GM12873 (cell line): ENCODE results near the gene SNX12.

Source experiments
- CTCF ChIP-seq: IDR thresholded peaks from 2 replicates; pipeline ENCODE4 v1.5.1; 2012; ENCODE audit warnings: low read depth, mild to moderate bottlenecking, moderate library complexity, low read length, control low read depth; ENCODE audit not compliant: insufficient read depth; ENCODE audit errors: missing control alignments

Gene SNX12

GRCh38 chrX:71107245-71107644 is 39.1 kb upstream of the SNX12 start:
- no peak for TF ChIP-seq CTCF

GRCh38 chrX:71106427-71106826 is 38.3 kb upstream of the SNX12 start, which contains the start of gene CXorf65:
TSS of gene CXorf65 (minus strand) at chrX:71106740. CDS start at chrX:71106556, 184 bp downstream.
- TF ChIP-seq CTCF, result no peak

DNA sequence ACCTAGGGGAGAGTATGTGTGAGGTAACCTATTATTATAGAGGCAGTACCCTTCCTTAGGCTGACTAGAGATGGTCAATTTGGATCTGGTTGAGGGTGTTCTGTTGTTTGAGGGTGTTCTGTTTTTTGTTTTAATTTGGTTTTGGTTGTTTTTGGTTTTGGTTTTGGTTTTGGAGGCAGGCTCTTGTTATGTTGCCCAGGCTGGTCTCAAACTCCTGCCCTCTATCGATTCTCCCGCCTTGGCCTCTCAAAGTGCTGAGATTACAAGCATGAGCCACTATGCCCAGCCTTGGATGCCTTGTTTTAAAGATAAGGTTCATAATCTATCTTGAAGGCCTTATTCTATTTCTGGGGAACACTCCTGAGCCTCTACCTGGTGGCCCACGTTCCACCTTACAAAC is 37.5 kb upstream of the SNX12 start:
- TF ChIP-seq CTCF, result no peak

GRCh38 chrX:71103110-71103983 is 35.2 kb upstream of the SNX12 start:
- no peak for TF ChIP-seq CTCF

GRCh38 chrX:71102292-71102691 is 34.2 kb upstream of the SNX12 start:
- TF ChIP-seq CTCF, result no peak

DNA sequence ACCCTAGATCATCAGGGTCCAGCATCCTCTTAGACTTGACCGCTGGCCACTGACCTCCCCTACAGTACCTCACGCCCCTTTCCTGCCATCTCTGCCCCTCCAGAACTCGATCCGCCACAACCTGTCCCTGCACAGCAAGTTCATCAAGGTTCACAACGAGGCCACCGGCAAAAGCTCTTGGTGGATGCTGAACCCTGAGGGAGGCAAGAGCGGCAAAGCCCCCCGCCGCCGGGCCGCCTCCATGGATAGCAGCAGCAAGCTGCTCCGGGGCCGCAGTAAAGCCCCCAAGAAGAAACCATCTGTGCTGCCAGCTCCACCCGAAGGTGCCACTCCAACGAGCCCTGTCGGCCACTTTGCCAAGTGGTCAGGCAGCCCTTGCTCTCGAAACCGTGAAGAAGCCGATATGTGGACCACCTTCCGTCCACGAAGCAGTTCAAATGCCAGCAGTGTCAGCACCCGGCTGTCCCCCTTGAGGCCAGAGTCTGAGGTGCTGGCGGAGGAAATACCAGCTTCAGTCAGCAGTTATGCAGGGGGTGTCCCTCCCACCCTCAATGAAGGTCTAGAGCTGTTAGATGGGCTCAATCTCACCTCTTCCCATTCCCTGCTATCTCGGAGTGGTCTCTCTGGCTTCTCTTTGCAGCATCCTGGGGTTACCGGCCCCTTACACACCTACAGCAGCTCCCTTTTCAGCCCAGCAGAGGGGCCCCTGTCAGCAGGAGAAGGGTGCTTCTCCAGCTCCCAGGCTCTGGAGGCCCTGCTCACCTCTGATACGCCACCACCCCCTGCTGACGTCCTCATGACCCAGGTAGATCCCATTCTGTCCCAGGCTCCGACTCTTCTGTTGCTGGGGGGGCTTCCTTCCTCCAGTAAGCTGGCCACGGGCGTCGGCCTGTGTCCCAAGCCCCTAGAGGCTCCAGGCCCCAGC is 32.7 kb upstream of the SNX12 start:
- TF ChIP-seq CTCF, result no peak

DNA sequence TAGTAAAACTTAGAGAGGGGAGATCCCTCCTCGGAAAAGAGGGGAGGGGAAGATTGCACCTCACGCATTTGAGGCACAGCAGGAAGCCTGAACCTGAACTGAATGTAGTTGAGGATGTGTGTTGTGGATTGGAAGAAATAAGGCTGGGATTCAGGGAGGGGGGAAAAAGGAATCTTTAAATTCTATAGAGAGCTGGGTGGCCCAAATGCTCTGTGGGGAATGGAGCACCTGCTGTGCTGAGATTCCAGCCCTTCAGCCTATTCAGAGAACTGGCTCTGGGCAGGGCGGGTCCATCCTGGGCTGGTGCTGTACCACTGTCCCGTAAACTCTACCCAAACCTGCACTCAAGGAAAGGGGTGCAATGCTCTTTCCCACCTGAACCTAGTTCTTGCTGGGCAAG is 31.6 kb upstream of the SNX12 start:
- no peak for TF ChIP-seq CTCF
